ENCODE measurements around the gene PPP2CA.
A peak's percentile ranks its signal among the peaks of the same experiment; 100 is the strongest.

The PPP2CA gene

GRCh38 chr5:134177369-134178095 is 48.3 kb downstream of the PPP2CA start:
- in situ Hi-C loops (cut with MboI; ENCODE audit: low sequenced_read_pairs, unreplicated experiment) = no loop called here
- no peak for TF ChIP-seq CTCF (IDR thresholded peaks at IDR 0.05; ENCODE audit: borderline replicate concordance, control extremely low read depth, extremely low read depth, insufficient read depth, missing control alignments)
- no peak for DNase-seq (ENCODE audit: low spot score)

GRCh38 chr5:134176511-134177368 is 49.1 kb downstream of the PPP2CA start, which contains the start of gene SKP1:
TSS of gene SKP1 (minus strand) at chr5:134176950. CDS start at chr5:134174022, 2,928 bp downstream.
- TF ChIP-seq CTCF (IDR thresholded peaks at IDR 0.05; ENCODE audit: borderline replicate concordance, control extremely low read depth, extremely low read depth, insufficient read depth, missing control alignments) = no peak
- in situ Hi-C loops (cut with MboI; ENCODE audit: low sequenced_read_pairs, unreplicated experiment) = no loop called here
- DNase-seq (ENCODE audit: low spot score) = peak; percentile 94

GRCh38 chr5:134175921-134176510 is 49.9 kb downstream of the PPP2CA start:
- no peak for DNase-seq (ENCODE audit: low spot score)
- no peak for TF ChIP-seq CTCF (IDR thresholded peaks at IDR 0.05; ENCODE audit: borderline replicate concordance, control extremely low read depth, extremely low read depth, insufficient read depth, missing control alignments)
- in situ Hi-C loops (cut with MboI; ENCODE audit: low sequenced_read_pairs, unreplicated experiment) = no loop called here

GRCh38 chr5:134174841-134175839 is 50.7 kb downstream of the PPP2CA start:
- in situ Hi-C loops (cut with MboI; ENCODE audit: low sequenced_read_pairs, unreplicated experiment) = no loop called here
- TF ChIP-seq CTCF (IDR thresholded peaks at IDR 0.05; ENCODE audit: borderline replicate concordance, control extremely low read depth, extremely low read depth, insufficient read depth, missing control alignments) = no peak
- no peak for DNase-seq (ENCODE audit: low spot score)

GRCh38 chr5:134171972-134172371 is 53.9 kb downstream of the PPP2CA start:
- no peak for DNase-seq (ENCODE audit: low spot score)
- in situ Hi-C loops (cut with MboI; ENCODE audit: low sequenced_read_pairs, unreplicated experiment) = no loop called here
- no peak for TF ChIP-seq CTCF (IDR thresholded peaks at IDR 0.05; ENCODE audit: borderline replicate concordance, control extremely low read depth, extremely low read depth, insufficient read depth, missing control alignments)
